8988T (cell line): ENCODE results near the gene TMEM26.

ENCODE experiments used
- DNase-seq: peaks from one replicate; pipeline ENCODE4 v3.0.0; 2011

Gene TMEM26

DNA sequence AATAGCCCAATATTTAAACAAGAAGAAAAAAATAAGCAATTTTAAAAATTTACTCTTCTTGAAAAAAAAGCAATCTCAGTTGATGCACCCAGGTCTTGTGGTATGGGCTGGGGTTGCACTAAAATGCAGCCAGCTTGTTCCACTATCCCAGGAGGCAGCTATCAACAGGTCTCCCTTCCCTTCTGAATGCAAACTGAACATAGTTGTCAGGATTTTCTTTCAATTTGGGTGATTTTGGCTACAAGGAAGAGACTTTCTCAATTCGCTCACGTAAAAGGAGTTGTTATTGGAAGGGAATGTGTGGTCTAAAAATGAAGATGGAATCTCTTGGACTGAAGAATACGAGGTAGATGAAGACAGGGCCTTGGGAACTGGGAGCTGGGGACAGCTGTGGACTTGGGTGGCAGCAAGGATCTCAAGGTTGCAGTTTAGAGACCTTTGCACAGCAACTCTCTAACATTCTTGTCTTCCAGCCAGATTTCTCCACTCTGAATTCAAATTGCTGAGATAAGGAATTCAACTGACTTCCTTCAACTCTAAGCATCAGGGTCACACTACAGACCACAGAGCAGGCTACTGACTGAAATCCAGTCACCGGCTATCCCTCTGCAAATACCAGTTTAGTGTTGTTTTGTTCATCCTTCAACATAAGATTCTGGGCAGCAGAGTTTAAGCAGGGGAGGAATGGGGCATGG is 3.1 kb upstream of the TMEM26 start:
- no peak for DNase-seq

DNA sequence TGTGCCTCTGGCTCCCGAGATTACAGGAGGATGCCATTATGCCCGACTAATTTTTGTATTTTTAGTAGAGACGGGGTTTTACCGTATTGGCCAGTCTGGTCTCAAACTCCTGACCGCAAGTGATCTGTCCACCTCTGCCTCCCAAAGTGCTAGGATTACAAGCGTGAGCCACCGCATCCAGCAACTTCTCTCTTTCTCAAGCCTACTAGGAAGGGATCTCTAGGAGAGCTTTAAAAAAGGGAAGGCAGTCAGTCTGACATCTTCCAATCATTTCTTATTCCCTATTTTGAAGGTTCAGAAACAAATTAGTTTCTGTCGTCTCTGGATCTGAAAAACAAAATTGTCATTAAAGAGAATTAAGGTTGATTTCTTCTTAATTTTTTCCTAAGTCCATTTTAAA is 2.5 kb upstream of the TMEM26 start:
- DNase-seq, result no peak

DNA sequence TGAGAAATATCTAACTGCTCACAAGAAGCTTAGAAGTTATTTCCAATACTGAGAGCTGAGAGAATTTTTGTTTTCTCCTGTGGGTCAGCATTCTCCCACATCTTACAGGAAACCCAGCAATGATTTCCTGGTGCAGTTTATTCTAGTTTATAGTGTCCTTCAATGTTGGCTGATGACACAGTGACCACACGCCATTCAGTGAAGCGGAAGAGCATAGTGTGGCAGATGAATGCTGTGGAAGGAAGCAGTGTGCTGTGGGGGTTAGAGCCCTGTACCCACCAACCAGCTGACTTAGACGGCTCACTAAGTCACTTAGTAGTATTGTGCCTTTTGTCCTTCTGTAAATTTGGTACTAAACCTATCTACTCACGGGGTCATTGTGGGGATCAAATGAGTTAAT is 1.4 kb upstream of the TMEM26 start:
- DNase-seq, result no peak

GRCh38 chr10:61452151-61452651 is 980 bp downstream of the TMEM26 start:
- DNase-seq, result no peak

DNA sequence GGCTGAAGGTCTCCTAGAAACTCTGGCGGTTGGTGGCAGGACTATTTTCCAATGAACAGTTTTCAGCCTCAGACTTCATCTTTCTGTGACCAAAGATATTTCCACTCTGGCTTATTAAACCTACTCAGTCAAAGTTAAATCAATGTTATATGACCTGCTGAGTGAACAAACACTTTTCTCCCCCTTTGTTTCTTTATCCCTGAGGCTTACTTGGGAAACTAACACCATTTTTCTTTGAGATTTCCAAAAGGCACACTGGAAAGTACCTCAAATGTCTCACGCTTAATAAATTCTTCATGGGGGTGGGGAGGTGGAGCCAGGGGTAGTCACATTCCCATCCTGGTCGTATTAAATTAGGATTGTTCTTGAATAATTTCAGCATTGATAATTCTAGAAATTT is 1.8 kb downstream of the TMEM26 start:
- DNase-seq, result no peak

DNA sequence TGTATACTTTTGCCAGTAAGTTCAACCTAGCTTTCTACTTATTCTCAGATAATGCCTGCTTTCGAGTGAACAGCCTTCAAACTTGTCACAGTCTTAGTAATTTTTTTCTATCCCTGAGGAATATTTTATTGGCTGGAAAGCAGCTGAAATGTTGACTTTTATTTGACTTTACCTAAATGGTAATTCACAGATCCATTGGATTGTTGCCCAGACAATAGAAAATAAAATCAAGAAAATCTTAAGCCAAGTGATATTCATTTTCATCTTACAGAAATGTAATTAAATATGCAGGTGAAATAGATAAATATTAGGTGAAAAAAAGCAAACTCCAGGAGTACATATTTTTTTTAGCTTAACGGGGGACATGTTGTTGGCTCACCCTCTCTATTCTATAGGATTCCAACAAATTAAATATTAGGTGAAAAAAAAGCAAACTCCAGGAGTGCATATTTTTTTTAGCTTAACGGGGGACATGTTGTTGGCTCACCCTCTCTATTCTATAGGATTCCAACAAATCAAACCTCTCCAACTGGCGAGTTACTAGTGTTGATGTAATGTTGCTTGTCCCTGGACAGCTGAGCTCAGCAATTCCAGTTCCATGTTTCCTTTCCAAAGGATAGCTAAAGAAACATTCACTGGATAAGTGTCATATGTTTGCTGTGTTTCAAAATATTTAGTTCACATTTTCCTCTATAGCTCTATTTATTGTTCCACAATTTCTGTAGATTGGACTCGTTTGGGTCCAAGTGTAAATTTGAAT is 4.2 kb downstream of the TMEM26 start:
- no peak for DNase-seq

DNA sequence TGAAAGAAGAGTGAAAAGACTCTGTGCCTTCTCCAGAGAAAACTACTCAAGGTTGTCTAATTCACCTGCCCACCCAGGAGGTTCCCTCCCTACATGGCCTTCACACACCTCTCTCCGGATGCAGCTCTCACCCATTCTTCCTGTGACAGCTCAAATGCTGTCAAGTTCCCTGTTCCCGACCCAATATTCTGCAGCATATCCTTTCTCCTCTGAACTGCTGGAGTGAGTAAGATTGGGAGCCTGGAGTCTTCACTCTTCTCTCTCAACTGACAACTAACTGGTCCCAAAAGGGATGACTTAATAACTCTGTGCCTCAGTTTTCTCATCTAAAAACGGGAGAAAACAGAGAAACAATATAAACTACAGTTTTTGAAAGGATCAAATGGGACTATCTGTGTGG is 5.1 kb downstream of the TMEM26 start:
- DNase-seq, result no peak

DNA sequence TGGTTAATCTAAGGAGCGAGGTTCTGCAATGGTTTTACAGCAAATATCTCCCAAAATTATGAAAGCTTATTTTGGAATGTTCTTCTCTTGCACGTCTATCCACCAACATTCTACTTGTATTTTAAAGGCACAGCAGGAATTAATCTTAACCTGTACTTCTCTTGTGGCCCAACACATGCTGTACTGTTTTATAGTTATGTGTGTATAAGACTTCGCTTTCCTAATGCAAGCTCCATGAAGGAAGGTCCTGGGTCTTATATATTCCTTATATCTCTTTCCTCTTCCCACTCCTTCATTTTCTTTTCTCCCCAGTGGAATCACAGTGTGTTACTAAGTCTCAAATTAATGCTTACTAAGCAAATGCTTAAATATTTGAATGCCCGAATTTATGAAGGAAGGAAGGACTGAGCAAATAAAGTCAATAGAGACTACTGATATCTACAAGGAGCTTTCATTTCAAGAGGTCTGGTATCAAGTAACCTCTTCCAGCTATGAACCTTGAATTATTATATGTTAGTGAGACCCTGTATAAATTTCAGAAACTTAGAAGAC is 14.0 kb downstream of the TMEM26 start:
- DNase-seq, result no peak

GRCh38 chr10:61438141-61438988 is 14.8 kb downstream of the TMEM26 start:
- DNase-seq, result no peak

GRCh38 chr10:61423178-61423577 is 30.0 kb downstream of the TMEM26 start:
- DNase-seq, result no peak

GRCh38 chr10:61417661-61418060 is 35.5 kb downstream of the TMEM26 start:
- no peak for DNase-seq

GRCh38 chr10:61415824-61416223 is 37.4 kb downstream of the TMEM26 start:
- DNase-seq, result no peak

DNA sequence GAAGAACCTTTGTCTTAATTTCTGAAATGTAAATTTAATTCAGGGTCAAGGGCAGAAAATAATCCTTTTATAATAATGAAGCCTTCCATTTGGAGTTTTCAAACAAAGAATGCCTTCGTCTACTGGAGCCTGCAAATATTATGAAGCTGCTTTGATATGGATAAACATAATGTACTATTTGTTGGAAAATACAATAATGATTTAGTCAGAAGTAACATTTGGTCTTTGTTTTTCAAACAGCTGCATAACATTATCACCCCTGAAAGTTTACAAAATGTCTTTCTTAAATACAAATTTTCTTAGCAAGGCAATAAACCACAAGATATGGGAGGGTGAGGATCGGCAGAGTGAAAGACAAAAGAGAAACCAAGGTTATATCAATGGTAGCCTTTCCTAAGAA is 41.5 kb downstream of the TMEM26 start:
- DNase-seq, result no peak

GRCh38 chr10:61410353-61411070 is 42.7 kb downstream of the TMEM26 start:
- no peak for DNase-seq

- no peak for DNase-seq
Measured at GRCh38 chr10:61409157-61409556, 44.0 kb downstream of the TMEM26 start.

GRCh38 chr10:61408105-61408504 is 45.1 kb downstream of the TMEM26 start:
- DNase-seq, result no peak

- DNase-seq, result no peak
Measured at GRCh38 chr10:61406736-61407135, 46.4 kb downstream of the TMEM26 start.

GRCh38 chr10:61406242-61406641 is 46.9 kb downstream of the TMEM26 start:
- DNase-seq, result no peak

DNA sequence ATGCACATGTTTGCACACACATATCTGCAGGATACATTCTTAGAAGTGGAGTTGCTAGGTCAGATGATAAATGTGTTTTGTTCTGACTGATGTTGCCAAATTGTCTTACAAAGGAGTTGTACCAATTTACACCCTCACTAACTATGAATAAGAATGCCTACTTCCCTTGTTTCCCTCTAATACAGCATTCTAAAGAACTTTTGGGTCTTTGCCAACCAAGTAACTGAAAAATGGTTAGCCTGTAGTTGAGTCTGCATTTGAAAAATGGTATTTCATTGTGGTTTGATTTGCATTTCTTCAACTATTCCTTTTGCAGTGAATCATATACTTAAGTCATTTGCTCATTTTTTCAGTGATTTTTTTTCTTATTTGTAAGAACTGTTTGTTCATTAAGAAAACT is 48.4 kb downstream of the TMEM26 start:
- no peak for DNase-seq

GRCh38 chr10:61400524-61400923 is 52.7 kb downstream of the TMEM26 start:
- DNase-seq, result no peak

- DNase-seq, result no peak
Measured at GRCh38 chr10:61399406-61399805, 53.8 kb downstream of the TMEM26 start.

- no peak for DNase-seq
Measured at GRCh38 chr10:61398366-61399129, 54.6 kb downstream of the TMEM26 start.
